Vagina (tissue), 2 donors: ENCODE results near the gene GLG1.
A peak's percentile ranks its signal among the peaks of the same experiment; 100 is the strongest.
"Not testable (repeated sequence)": the region's sequence is repeated elsewhere in the genome, so short reads cannot be mapped to it uniquely, and the experiment has no call there.

Experiments used
- CTCF ChIP-seq, 3 experiments: fragments of 450-650 bp in 2 of 3; fragments of 200-600 bp in 1 of 3; sonication (generic) in 1 of 3; IDR thresholded peaks; one replicate each; pipeline ENCODE4 v1.5.1; 2017 to 2019; ENCODE audit warnings: antibody characterized with exemption in 3 of 3, mild to moderate bottlenecking in 2 of 3, moderate library complexity in 2 of 3
- POLR2A ChIP-seq, 2 donors: fragments of 450-650 bp; IDR thresholded peaks; one replicate each; pipeline ENCODE4 v1.6.1; 2017; ENCODE audit warnings: antibody characterized with exemption in 2 of 2, mild to moderate bottlenecking in 2 of 2, moderate library complexity in 2 of 2
- POLR2AphosphoS5 ChIP-seq, 2 donors: sonication (generic); formaldehyde crosslinking; IDR thresholded peaks; one replicate each; pipeline ENCODE4 v1.9.0; 2017; ENCODE audit warnings: antibody characterized with exemption in 2 of 2, mild to moderate bottlenecking in 2 of 2, low read depth in 1 of 2; ENCODE audit not compliant: insufficient read depth in 1 of 2

- TF ChIP-seq POLR2A (IDR thresholded peaks at IDR 0.05); POLR2AphosphoS5 (IDR thresholded peaks at IDR 0.05; ENCODE audit: insufficient read depth in 1 of 2, low read depth in 1 of 2): not testable (repeated sequence)
- peak; percentile 76 to 86 (median 85) for TF ChIP-seq CTCF (IDR thresholded peaks at IDR 0.05)
These were observed 176.7 kb downstream of the GLG1 start for GRCh38 chr16:74430036-74430712.
